Fibroblast of lung (primary cell): Measurements from ENCODE around the gene RPL29. TPM values are rescaled to one million over a fixed set of nuclear protein-coding genes. Genes with fewer than 3 reads are reported as not detected.

ENCODE experiments used
- DNase-seq, 2 donors: peaks; one replicate each; pipeline versions ENCODE4 v3.0.0 to v3.0.0-alpha.2; 2010; ENCODE audit warnings: low read depth in 2 of 2
- H2AFZ ChIP-seq: 2 replicates; pipeline ENCODE4 v1.5.1; 2012; ENCODE audit warnings: low read length, control low read depth, inconsistent platforms
- H3K27ac ChIP-seq: 2 replicates; pipeline ENCODE4 v1.5.1; 2011; ENCODE audit warnings: low read length, control low read depth; ENCODE audit not compliant: insufficient read depth
- H3K27me3 ChIP-seq: 2 replicates; pipeline ENCODE4 v1.5.1; 2011; ENCODE audit warnings: mild to moderate bottlenecking, low read length; ENCODE audit not compliant: control insufficient read depth, insufficient read depth
- H3K36me3 ChIP-seq: 2 replicates; pipeline ENCODE4 v1.5.1; 2011; ENCODE audit warnings: low read length; ENCODE audit not compliant: control insufficient read depth, insufficient read depth
- H3K4me1 ChIP-seq: 2 replicates; pipeline ENCODE4 v1.5.1; 2011; ENCODE audit warnings: low read length; ENCODE audit not compliant: control insufficient read depth, insufficient read depth; ENCODE audit errors: extremely low read depth
- H3K4me2 ChIP-seq: 2 replicates; pipeline ENCODE4 v1.5.1; 2011; ENCODE audit warnings: low read length, control low read depth; ENCODE audit not compliant: insufficient read depth; ENCODE audit errors: extremely low read depth
- H3K4me3 ChIP-seq, 4 experiments: fragments of 200-600 bp in 1 of 4; sonication (generic) in 1 of 4; replicated peaks in 1 of 4; 2 replicates each; pipeline ENCODE4 v1.5.1; 2011 to 2016; ENCODE audit warnings: low read length in 4 of 4, low read depth in 3 of 4, mild to moderate bottlenecking in 3 of 4, control low read depth in 2 of 4, inconsistent platforms in 1 of 4, mixed read lengths in 1 of 4; ENCODE audit not compliant: insufficient read depth in 1 of 4; ENCODE audit errors: control extremely low read depth in 1 of 4
- H3K79me2 ChIP-seq: 2 replicates; pipeline ENCODE4 v1.5.1; 2012; ENCODE audit warnings: mild to moderate bottlenecking, low read length, inconsistent platforms; ENCODE audit not compliant: control insufficient read depth, insufficient read depth
- H3K9ac ChIP-seq: 2 replicates; pipeline ENCODE4 v1.5.1; 2011; ENCODE audit warnings: mild to moderate bottlenecking, low read length, control low read depth; ENCODE audit not compliant: insufficient read depth
- H3K9me3 ChIP-seq: 2 replicates; pipeline ENCODE4 v1.5.1; 2012; ENCODE audit warnings: low read depth, low read length; ENCODE audit not compliant: control insufficient read depth, insufficient read depth
- H4K20me1 ChIP-seq: 2 replicates; pipeline ENCODE4 v1.5.1; 2011; ENCODE audit warnings: low read length; ENCODE audit not compliant: control insufficient read depth, insufficient read depth; ENCODE audit errors: extremely low read depth
- CTCF ChIP-seq, 2 donors: IDR thresholded peaks in 1 of 2; conservative IDR thresholded peaks in 1 of 2; 1 replicate in 1 of 2; 2 replicates in 1 of 2; pipeline ENCODE4 v1.5.1; 2011 to 2012; ENCODE audit warnings: low read length in 2 of 2, control low read depth in 1 of 2, inconsistent platforms in 1 of 2, low read depth in 1 of 2, mild to moderate bottlenecking in 1 of 2
- EZH2 ChIP-seq: IDR thresholded peaks from 2 replicates; pipeline ENCODE4 v1.5.1; 2012; ENCODE audit warnings: low read length, control low read depth, mild to moderate bottlenecking; ENCODE audit errors: missing control alignments
- polyA plus RNA-seq, 2 donors: library from polyadenylated mRNA; depleted of rRNA in 1 of 2; stranded (reverse) in 1 of 2; unstranded in 1 of 2; fragments of >200 nt; gene quantifications; 2 replicates each; pipeline ENCODE4 v1.2.1, GENCODE V29; 2011 to 2012; ENCODE audit warnings: missing spikeins in 1 of 2
- total RNA-seq: library from RNA; depleted of rRNA; stranded (reverse); fragments of >200 nt; gene quantifications from 2 replicates; pipeline ENCODE4 v1.2.1, GENCODE V29; 2014

The RPL29 gene
- total and polyA plus RNA-seq, 2 donors (not counting 1 experiment from before 2014, with no cell fraction given) = 1,076 to 1,512 TPM

DNA sequence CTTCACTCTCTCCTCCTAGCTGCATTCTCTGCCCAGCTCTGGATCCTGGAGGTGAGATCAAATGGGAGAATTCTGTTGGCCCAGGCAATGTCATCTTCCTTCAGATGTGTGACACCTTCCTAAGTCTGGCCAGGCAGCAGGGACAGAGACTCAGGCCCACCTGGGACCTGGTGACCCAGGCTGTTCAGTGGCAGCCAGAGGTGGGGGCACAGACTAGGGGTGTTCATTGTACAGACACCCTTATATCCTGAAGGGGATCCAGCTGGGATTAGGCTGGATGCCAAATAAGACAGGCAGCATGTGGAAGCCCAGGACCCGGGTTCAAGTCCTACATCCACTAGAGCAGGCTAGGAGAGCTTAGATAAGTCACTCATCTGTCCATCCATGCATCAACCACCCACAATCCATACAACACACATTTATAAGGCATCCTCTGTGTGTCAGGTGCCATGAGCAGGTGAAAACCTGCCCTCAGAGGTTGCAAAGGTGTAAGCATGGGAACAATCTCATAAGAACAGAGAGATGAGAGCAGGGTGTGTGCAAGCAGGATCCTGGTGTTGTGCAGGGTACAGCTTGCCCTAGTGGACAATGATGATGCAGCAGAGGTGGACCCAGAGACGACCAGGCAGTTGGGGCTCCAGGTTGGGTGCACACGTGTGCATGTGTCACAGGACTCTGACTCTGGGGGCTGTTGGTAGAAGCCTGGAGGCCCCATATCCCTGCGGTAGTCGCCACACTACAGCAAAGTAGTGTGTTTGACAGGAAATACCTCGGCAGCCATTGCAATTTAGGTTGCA is 18.3 kb upstream of the RPL29 start:
- H2AFZ ChIP-seq = no peak overlapping the region
- H3K4me2 ChIP-seq = no peak overlapping the region
- H3K9me3 ChIP-seq = no peaks in the 10 kb centered on the region
- no peaks in the 10 kb centered on the region for H4K20me1 ChIP-seq
- no peak overlapping the region for H3K9ac ChIP-seq
- TF ChIP-seq EZH2 (no peak), CTCF (conservative IDR thresholded peaks at IDR 0.05 in 1 of 2, IDR thresholded peaks at IDR 0.05 in 1 of 2; ENCODE audit: low read depth in 1 of 2, low read length in 2 of 2) (no peak)
- H3K4me3 ChIP-seq = no peak overlapping the region
- peaks cover 3% of the 10 kb centered on the region for H3K4me1 ChIP-seq
- no peaks in the 10 kb centered on the region for H3K27me3 ChIP-seq
- no peaks in the 10 kb centered on the region for H3K36me3 ChIP-seq
- no peak for DNase-seq
- H3K79me2 ChIP-seq = no peaks in the 10 kb centered on the region
- no peak overlapping the region for H3K27ac ChIP-seq

GRCh38 chr3:52012699-52013098 is 17.0 kb upstream of the RPL29 start:
- H3K27me3 ChIP-seq = no peaks in the 10 kb centered on the region
- DNase-seq = no peak
- no peak overlapping the region for H3K4me3 ChIP-seq
- no peaks in the 10 kb centered on the region for H3K79me2 ChIP-seq
- no peaks in the 10 kb centered on the region for H3K9me3 ChIP-seq
- H3K9ac ChIP-seq = no peak overlapping the region
- TF ChIP-seq EZH2 (no peak), CTCF (conservative IDR thresholded peaks at IDR 0.05 in 1 of 2, IDR thresholded peaks at IDR 0.05 in 1 of 2; ENCODE audit: low read depth in 1 of 2, low read length in 2 of 2) (no peak)
- no peak overlapping the region for H2AFZ ChIP-seq
- H3K36me3 ChIP-seq = no peaks in the 10 kb centered on the region
- no peaks in the 10 kb centered on the region for H4K20me1 ChIP-seq
- H3K4me1 ChIP-seq = peaks cover 3% of the 10 kb centered on the region
- H3K4me2 ChIP-seq = no peak overlapping the region
- H3K27ac ChIP-seq = no peak overlapping the region

- no peaks in the 10 kb centered on the region for H3K79me2 ChIP-seq
- H2AFZ ChIP-seq = no peak overlapping the region
- H3K36me3 ChIP-seq = no peaks in the 10 kb centered on the region
- H3K9me3 ChIP-seq = no peaks in the 10 kb centered on the region
- H3K4me3 ChIP-seq = no peak overlapping the region
- H3K27me3 ChIP-seq = no peaks in the 10 kb centered on the region
- TF ChIP-seq CTCF (conservative IDR thresholded peaks at IDR 0.05 in 1 of 2, IDR thresholded peaks at IDR 0.05 in 1 of 2; ENCODE audit: low read depth in 1 of 2, low read length in 2 of 2) (no peak), EZH2 (no peak)
- H3K4me1 ChIP-seq = peaks cover 8% of the 10 kb centered on the region
- H3K27ac ChIP-seq = no peak overlapping the region
- H3K9ac ChIP-seq = no peak overlapping the region
- H4K20me1 ChIP-seq = no peaks in the 10 kb centered on the region
- no peak for DNase-seq
- H3K4me2 ChIP-seq = no peak overlapping the region
Observed at GRCh38 chr3:52010431-52010830, 14.7 kb upstream of the RPL29 start.
